K562 treated with DMSO at 1 percent for 48 hours (cell line): Measurements from ENCODE around the gene PRDM16. TPM values are rescaled to one million over a fixed set of nuclear protein-coding genes. Genes with fewer than 3 reads are reported as not detected.

Source experiments
- total RNA-seq: library from RNA; unstranded; fragments of 300-600 nt; gene quantifications from 2 replicates; pipeline ENCODE4 v1.2.3, GENCODE V29; 2022; ENCODE audit warnings: low replicate concordance; ENCODE audit errors: extremely low read depth

The PRDM16 gene
- total RNA-seq: not detected in 2 replicates

GRCh38 chr1:3068564-3069431 lies at the start of gene PRDM16:
PRDM16 (plus strand) TSS chr1:3069203; CDS start chr1:3069260, 57 bp downstream.

GRCh38 chr1:3021233-3021671 lies 47.8 kb upstream of the PRDM16 start, which contains the start of gene ACTRT2:
ACTRT2 (plus strand) TSS chr1:3021467; CDS start chr1:3021687, 220 bp downstream.

DNA sequence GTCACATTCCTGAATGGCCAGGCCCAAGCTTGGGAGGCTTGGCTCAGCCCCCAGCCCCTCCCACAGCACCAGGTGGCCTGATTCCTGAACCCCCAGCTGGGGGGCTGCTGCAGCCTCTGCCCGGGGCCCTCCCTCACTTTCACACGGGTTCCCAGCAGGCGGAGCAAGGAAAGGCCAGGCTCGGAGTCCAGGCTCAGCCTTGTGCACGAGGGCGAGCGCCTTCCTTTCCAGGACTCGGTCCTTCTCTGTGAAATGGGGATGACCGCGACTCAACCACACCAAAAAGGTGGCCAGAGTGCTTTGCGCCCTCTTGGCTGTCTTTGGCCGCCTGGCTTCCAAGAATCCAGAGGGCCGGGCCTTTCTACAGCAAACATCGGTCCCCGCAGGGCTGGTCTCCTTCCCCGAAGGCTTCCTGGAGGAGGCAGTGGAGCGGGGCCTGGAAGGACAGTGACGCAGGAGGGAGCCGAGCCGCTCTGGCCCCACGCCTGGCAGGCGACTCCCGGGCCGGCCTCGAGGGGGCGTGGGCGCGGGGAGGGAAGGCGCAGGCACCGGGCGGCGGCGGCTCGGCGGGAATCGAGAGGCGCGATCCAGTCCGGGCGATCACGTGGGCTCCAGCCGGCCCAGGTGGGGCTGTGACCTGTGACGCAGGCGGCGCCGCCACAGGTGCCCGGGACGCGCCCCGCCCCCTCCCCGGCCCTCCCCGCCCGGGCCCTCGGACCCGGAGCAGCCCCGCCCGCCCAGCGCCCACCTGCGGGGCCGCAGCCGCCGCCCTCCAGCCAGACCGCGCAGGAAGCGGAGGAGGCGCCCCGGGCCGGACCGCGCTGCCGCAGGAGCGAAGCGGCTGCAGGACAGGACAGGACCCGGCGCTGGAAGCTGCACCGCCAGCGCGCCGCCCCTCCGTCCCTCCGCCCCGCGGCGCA lies 385.1 kb downstream of the PRDM16 start, which contains the start of gene ARHGEF16:
TSS of gene ARHGEF16 (plus strand) at position 775 of the 920 bp plus-strand sequence. CDS start 8,420 bp downstream, outside the sequence.

Other genes starting within 250 kb of the PRDM16 start
- gene ACTRT2, start 47.7 kb upstream of the PRDM16 start, total RNA-seq: not detected in 2 replicates